Measurements from ENCODE around the gene RLN1.
"Not testable (repeated sequence)": the region's sequence is repeated elsewhere in the genome, so short reads cannot be mapped to it uniquely, and the experiment has no call there.

The RLN1 gene, protein sequence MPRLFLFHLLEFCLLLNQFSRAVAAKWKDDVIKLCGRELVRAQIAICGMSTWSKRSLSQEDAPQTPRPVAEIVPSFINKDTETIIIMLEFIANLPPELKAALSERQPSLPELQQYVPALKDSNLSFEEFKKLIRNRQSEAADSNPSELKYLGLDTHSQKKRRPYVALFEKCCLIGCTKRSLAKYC

DNA sequence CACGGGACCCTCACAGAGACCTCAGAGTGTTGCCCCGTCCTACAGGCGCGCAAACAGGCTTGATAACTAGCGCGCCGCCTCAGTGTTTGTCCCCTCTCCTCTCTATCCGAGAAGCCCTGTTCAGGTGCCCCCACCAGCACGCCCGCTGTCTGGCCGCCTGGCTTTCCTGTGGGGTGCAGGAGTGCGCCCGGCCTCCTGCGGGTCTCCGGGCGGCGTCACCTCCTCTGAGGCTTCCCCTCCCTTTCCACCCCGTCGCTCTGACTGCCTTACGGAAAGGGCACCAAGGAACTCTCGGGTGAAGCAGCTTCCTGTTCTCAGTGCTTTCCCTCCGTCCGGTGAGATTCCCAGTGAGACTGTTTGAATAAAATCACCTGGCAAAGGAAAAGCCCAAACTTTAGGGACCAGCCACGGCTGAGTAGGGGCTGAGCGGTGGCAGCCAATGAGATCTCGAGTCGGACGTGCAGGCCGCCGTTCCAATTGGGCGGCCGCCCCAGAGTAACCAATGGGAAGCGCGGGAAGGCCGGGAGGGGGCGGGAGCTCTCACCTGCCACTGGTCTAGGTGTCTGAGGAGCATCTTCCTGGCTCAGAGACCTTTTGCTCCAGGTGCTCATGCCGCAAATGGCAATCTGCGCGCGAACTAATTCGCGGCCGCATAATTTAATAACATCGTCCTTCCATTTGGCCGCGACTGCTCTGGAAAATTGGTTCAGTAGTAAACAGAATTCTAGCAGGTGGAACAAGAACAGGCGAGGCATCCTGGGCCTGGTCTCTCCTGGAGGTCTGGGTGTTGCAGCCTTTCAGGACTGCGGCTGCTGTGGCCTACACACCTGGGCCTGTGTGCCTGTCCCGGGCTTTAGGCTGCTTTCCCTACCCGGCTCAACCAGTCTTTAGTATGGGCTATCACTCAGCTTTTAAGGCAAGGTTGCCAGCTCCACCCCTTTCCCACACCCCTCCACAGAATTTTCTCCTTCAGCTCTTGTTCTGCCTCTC lies at the start of gene RLN1:
RLN1 (minus strand) TSS at position 885 of the 990 bp plus-strand sequence; CDS start at position 755, 130 bp downstream.
- DNase-seq, result not testable (repeated sequence)

DNA sequence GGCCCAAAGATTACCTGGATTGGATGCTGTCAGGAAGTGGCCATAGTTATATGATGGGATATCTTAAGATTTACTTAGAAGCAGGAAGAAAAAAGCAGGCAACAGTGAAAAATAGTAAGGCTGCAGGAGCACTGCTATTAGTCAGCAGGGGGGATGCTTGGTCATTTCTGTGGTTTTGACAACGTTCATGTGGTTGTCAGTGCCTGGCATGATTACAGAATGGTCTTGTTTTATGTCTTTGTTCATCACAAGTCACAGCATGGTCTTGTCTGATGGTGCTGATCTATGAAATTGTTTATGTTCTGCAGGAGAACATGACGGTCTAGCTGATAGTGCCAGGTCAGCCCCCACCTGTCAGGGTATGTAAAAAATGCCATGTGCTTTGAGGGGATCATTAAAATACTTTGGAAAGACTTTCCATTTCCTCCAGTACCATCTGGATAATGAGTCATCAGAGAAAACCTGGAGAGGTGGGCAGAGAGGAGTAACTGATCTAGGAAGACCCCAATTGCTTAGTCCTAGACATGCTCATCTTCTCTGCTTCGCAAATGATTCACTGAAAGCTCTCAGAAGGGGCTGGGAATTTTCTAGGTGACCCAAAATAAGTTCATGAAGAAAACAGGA lies 49.5 kb upstream of the RLN1 start:
- peak; percentile 20 for DNase-seq

DNA sequence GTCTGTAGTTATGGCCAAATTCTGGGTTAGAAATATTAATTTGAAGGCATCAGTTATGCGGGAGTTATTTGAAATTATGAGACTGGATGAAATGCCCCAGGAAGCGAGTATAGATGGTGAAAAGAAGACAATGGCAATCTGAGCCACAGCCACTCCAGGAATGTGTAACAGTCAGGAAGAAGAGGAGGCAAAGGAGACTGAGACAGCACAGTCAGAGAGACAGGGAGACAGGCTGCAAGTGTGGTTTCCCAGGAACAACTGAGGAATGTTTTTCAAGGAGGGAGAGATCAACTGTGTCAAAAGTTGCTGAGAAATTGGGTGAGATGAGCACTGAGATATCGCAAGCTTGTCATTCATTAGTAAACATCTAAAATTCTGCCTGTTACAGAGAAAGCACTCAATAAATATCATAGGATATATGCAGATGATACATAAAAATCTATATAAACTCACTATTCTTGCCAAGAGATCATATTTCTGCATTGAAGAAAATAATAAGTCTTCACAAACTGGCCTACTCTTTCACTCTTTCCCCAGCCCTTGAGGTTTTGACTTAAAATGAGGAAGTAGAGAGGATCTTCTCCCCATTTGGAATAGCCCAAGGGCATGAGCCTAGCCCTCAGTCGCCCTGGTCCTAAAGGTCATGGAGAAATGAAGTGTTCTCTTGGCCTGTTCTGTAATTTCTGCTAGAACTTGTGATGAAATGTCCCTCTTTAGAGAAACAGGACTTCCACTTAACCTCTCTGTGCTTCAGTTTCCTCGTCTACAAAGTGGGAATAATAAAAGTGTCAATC lies 48.5 kb upstream of the RLN1 start:
- DNase-seq, result no peak

DNA sequence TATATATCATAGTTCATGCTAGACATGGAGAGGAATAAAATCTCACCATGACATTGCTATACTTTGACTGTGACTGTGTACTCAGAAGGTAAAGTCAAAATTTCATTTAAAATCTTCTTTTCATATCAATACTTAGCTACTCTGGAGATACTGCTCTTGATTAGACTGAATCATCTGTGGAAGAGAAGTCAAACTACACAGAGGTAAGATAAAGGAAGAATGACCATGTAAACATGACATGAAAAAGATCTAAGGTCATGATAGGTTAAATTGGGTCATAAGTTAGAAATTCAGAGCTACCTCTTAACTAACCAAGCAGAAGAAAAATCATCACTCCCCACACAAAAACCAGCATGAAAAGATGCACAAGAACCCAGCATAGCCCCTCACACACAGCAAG lies 44.8 kb upstream of the RLN1 start:
- no peak for DNase-seq

DNA sequence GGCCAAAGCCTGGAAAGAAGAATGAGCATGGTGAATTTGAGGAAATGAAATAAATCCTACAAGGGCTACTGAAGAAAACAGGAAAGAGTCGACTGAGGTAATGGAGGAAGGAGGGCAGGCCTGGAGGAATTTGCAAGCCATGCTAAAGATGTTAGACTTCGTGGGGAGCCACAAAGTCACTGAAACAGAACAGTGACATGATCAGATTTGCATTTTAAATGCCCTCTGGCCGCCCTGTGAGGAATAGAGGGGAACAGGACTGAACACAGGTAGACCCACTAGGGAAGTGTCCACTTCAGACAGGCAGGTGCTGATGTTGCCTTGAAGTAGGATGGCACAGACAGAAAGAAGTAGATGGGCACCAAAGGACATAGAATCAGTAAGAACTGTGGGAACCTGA lies 42.8 kb upstream of the RLN1 start:
- DNase-seq, result no peak

DNA sequence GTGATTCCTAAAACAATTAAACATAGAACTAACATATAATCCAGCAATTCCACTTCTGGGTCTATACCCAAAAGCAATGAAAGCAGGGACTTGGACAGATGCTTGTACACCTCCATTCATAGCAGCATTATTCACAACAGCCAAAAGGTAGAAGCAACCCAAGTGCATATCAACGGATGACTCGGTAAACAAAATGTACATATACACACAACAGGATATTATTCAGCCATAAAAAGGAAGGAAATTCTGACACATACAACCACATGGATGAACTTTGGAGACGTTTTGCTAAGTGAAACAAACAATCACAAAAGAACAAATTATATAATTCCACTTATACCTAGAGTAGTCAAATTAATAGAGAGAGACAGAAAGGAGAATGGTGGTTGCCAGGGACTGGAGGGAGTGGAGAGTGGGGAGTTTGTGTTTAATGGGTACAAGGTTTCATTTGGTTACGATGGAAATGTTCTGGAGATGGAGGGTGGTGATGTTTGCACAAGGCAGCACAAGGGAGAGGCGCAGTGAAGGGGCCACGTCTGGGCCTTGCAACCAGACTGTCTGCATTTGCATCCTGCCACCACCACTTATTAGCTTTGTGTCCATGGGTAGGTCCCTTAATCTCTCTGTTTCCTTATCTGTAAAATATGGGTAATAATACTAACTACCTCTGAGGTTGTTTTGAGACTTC lies 36.3 kb upstream of the RLN1 start:
- no peak for DNase-seq

DNA sequence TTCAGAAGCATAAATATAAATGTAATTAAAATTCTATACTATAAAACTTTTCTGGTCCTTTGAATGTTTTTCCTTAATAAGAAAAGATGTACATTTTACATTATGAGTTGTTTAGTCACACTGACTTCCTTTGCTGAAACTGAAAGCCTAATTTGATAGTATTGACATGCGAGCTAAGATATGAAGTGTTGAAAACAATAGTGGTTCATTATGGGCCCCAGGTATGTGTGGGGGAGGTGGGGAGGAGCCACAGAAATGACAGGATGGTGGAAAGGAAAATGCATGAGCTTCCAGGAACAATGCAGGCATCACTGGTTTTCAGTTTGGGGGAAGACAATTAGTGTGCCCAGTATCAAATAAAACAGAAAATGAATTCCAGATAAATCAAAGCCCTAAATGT lies 35.4 kb upstream of the RLN1 start:
- no peak for DNase-seq

DNA sequence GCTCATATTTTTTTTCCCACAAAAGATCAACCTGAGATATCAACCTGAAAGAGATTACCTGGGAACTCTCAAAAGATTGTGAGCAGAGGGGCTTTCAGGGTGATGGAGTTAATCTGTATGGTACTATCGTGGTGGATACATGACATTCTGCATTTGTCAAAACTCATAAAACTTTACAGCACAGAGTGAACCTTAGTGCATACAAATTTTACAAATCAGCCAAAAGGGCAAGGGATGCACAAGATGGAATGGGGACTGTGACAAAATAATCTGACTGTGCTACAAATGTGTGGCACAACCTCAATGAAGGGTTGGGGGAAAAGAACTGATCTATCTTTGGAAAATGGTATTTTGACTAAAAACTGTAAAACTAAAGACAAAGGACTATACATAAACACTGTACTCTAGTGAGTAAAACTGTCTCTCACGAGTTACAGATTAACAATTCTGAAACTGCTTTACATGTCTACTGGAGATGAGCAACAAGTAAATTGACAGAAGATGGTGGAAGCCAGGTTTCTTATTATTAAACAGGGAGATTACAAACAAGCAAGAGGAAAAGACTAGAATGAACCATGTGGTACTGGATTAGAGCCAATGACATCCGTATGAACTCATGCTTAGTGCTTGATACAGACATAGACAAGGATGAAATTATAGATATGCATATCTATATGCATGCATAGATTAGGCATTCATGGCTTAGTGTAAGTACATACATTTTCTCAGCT lies 24.8 kb upstream of the RLN1 start:
- no peak for DNase-seq

DNA sequence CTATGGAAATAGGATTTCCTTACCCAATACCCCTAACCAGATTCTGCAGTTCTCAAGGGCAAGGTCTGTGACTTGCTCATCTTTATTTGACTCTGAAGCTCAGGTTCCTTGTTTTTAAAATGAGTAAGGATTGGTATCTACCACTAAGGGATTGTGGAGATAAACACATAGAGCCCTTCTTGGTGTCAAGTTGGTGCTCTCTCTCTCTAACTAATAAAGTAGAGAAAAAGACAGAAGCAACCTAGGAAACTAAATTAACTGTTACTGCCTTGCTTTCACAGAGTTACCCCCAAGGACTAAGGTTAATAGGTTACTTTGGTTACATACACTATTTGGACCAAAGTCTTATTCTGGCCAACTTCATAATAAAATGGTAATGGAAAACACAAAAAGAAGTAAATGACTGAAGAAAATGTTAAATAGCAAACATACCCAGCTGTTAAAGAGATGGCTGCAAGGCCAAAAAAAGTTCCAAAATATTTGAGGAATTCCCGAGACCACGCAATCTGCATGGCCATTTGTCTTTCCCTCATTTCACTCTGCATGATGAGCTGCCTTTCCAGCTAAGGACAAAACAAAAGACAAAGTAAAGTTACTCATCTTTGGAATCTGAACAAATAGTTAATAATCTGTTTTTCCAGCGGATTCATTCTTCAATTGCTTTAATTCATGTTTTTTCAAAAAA lies 21.8 kb upstream of the RLN1 start:
- no peak for DNase-seq

DNA sequence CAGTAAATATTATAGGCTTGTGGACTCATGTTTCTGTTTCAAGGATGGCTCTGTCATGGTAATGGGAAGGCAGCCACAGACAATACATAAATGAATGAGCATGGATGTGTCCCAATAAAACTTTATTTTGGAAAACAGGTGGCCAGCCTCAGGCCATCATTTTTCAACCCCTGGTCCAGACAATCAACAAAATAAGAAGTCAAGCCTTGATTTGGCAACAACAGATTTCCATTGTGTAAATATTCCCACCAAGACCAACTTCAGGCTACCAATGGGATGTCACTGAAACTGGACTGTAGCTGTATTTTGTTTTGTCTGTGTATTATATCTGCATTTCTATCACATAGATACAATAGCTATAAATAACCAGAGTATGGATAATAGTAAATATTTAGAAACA lies 20.7 kb upstream of the RLN1 start:
- no peak for DNase-seq

DNA sequence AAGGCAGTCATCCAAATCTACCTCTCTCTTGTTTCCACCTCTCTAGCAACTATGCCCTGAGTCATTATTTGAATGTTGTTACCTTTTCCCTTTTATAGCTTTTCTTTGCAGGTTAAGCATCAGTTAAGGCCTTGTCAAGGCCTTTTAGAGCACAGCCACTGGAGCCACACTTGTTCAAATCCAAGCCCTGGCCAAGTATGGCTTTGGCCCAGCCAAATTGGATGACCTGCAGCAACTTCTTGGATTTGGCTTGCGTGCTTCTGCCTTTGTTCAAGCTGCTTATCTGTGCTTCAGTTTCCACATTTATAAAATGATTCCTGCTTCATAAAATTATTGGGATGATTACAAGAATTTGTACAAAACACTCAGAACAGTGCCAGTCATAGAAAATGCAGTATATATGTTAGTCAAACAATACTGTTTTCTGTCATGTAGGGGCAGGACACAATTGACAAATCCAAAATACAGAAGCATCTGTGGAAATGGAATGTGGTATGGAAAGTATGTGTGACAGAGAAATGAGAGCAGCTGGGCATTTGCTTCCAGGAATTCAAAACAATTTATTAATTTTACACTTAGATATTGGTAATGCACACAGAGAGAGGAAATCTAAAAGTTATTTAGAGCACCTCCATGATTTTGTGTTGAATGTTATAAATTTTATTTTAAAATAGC lies 17.9 kb upstream of the RLN1 start:
- DNase-seq, result no peak

DNA sequence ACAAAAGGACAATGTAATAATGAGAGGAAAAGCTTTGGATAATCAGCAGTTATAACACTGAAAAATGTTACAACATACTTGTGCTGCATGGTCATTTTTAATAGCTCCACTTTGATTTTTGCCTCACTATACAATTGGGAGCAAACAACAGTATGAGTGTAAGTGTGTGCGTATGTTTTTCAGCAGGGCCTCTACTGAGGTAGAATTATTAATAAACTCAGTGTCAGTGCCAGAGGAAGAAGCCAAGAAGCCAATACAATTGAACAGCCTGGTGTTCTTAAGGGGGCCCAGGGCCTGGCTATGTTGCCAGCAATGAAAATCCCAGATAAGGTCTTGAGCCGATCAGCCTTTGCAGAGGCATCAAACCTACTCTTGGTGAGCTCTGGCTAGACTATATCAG lies 16.1 kb upstream of the RLN1 start:
- no peak for DNase-seq

DNA sequence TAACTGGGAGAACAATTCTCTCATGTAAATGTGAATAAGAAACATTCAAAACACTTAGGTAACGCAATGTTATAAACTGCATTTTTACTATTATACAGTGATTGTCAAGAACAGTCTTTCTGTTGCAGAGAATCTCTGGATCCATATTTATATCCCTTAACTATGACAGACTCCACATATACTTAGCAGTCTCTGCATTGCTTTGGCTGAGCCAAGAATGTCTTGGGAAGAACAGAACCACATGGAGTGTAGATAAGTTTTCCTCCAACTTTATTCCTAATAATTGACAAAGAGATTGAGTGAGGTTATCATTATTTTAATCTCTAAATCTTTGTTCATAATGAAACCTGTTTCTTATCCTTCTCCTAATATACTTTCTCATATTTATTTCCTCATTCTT lies 15.6 kb upstream of the RLN1 start:
- no peak for DNase-seq

DNA sequence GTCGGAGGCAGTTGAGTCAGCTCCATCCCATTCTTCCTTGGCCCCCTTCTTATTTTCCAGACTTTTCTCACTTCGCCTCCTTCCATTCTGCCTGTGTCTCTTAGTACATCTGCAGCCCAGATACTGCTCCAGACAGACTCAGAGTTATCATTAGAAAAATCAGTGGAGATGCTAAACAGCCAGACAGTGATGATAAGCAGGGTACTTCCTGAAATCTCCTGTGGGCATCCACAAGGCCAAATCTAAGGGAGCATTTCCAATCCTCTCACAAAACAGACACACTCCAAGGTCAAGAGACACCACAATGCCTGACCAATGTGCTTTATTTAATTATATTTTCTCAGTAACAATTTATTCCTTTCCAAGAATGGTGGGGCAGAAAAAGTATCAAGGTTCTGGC lies 14.5 kb upstream of the RLN1 start:
- no peak for DNase-seq

DNA sequence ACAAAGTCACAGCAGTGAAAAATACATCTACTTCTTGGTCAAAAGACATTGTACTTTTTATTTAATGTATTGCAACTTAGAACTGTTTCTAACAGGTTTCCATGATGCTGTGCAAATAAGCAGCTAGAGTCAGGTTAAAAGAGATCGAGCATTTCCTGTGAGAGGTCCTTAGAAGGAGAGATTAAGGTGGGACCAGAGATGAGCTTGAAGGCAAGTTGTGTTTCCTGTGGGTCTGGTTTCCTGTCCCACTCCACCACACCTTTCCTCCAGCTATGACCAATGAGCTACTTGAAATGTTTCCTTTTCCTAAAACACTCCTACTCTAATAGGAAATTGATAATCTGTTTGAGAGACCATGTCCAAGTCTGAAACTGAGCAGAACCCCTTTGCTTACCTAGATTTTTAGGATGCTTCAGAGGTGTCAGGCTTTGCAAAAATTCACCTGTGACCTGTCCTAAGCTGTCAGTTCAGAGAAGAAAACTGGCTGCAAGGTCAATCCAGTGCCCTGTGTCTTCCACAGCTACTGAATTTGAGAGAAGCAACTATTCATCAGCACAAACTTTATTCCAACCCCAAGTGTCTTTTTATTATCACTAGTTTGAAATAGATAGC lies 13.1 kb upstream of the RLN1 start:
- no peak for DNase-seq

DNA sequence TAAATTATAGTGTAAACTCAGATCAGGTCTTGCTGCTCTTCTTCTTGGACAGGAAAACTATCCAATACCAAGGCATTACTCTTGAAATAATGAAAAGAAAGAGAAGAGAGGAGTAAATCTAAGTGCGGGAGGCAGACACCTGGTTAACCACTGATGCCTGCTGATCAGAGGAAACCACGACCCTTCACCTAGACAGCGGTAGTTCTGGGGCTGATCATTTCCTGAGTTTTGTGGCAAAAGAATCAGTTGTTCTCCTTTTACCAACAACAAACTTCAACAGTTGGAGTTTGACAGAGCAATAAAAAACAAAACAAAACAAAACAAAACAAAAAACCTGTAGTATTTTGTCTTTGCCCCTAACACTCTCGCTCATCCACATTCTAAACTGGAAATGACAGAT lies 3.0 kb downstream of the RLN1 start:
- DNase-seq, result no peak

DNA sequence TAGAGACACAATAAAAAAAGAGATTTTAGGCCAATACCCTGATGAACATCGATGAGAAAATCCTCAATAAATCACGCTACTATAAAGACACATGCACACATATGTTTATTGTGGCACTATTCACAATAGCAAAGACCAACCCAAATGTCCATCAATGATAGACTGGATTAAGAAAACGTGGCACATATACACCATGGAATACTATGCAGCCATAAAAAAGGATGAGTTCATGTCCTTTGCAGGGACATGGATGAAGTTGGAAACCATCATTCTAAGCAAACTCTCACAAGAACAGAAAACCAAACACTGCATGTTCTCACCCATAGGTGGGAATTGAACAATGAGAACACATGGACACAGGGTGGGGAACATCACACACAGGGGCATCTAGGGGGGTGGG lies 8.4 kb downstream of the RLN1 start:
- DNase-seq, result not testable (repeated sequence)

DNA sequence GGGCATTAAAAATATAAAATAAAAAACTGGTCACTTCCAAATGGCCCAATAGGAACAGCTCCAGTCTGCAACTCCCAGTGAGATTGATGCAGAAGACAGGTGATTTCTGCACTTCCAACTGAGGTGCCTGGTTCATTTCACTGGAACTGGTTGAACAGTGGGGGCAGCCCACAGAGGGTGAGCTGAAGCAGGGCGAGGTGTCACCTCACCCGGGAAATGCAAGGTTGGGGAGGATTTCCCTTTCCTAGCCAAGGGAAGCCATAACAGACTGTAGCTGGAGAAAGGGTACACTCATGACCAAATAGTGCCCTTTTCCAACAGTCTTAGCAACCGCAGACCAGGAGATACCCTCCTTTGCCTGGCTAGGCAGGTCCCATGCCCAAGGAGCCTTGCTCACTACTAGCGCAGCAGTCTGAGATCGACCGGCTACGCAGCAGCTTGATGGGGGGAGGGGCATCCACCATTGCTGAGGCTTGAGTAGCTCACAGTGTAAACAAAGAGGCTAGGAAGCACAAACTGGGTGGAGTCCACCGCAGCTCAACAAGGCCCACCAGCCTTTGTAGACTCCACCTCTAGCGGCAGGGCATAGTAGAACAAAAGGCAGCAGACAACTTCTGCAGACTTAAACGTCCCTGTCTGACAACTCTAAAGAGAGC lies 12.7 kb downstream of the RLN1 start:
- no peak for DNase-seq

DNA sequence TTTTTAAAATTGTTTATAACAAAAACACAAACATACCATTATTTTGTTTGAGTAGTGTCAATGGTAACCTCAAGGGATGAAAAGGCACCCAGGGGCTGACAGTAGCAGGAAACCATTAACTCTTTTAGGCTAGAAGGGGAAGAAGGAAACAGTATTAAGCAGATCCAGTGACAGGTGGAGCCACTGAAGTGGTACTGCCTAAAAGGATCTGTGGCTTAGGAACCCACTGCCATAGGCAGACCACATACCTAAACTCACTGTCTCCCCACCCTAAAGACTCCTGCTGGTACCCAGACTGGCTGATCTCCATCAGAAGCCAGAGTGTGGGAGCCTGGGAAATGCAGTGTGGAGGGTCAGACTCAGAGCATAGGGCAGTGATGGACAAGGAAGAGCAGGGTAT lies 13.5 kb downstream of the RLN1 start:
- DNase-seq, result no peak

DNA sequence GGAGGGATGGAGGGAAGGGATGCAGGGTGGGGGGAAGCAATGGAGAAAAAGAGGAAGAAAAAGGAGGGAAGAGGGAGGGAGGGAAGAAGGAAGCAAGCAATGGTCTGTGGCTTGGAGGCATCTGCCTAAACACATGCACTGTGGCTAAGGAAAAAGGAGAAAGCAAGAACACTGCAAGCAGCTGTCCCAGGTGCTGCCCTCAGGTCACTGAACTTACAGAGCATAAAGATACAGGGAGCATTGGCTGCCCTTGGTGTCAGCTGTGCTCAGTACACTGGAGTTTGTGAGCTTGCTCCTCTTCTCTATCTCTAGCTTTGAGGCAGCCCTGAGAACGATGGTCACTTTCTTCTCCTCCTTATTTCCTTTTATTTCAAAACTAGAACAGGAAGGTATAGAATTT lies 18.1 kb downstream of the RLN1 start:
- DNase-seq, result not testable (repeated sequence)
